ENCODE data around the gene SCIN. TPM values are rescaled to one million over a fixed set of nuclear protein-coding genes. Genes with fewer than 3 reads are reported as not detected.

SCIN gene
- total and polyA plus RNA-seq, 4 donors = 4.5 to 24.7 (median 11.4) TPM

DNA sequence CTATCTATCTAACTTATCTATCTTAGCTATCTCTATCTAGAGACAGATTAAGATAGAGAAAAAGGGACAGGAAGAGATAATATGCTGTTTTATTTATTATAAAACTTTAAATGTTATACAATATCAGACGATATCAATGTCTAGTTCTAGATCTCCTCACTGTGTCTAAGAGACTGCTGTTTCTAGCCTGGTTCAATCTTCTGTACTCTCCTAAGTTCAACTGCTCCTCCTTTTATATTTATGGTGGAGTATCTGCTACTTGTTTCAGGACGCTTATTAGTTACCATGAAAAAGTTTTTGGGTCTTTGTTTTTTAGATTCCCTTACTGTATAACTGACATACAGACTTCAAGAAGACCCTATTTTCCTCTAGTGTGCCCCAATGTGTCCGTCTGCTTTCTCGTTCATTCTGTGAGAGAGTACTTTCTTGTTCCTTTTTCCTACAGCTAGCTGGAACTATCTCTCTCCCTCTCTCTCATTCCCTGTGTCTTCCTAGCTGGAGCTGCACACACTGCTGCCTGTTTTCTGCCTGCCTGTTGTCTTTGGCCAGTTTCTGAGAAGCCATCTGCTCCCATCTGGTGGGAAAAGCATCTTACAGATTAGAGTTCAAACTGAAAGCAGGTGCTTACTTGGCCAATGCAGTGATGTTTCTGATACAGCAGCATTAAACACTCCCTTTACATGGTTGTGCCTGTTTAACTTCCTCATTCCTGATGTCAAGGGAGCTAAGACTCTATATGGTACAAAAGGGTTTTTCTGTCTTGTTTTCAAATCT, 67.5 kb downstream of the SCIN start:
- Histone ChIP-seq H3K9ac (ENCODE audit: insufficient read depth in 1 of 2, low read length in 2 of 2) (no peak overlapping the region), H3K27ac (ENCODE audit: low read depth in 1 of 2, low read length in 1 of 2) (peak overlapping the region in 1 of 2 donors; percentile 4), H3K36me3 (ENCODE audit: control insufficient read depth in 4 of 4, insufficient read depth in 4 of 4, low read length in 4 of 4) (no peaks in the 10 kb centered on the region), H3K4me1 (ENCODE audit: control insufficient read depth in 5 of 5, insufficient read depth in 5 of 5, low read length in 5 of 5) (peaks cover 0 to 3% (median 0%) of the 10 kb centered on the region in 5 donors), H3K4me3 (no peak overlapping the region), H3K27me3 (ENCODE audit: control insufficient read depth in 3 of 3, insufficient read depth in 3 of 3, low read length in 2 of 3) (no peaks in the 10 kb centered on the region), H3K9me3 (ENCODE audit: control insufficient read depth in 4 of 4, insufficient read depth in 3 of 4, low read length in 3 of 4) (no peaks in the 10 kb centered on the region)
- DNase-seq (no peak), ATAC-seq (ENCODE audit: insufficient read depth, low FRiP score) (no peak)
- no peak for TF ChIP-seq CTCF (IDR thresholded peaks at IDR 0.05; ENCODE audit: control extremely low read depth, extremely low read depth)
- 45 to 54% methylated on average over 4 of the region's 4 CpGs for WGBS, 2 donors

- 19 to 21% methylated on average over 6 of the region's 6 CpGs for WGBS, 2 donors
- no peak overlapping the region for H3K27ac ChIP-seq (ENCODE audit: low read depth in 1 of 2, low read length in 1 of 2)
- H3K9me3 ChIP-seq (ENCODE audit: control insufficient read depth in 4 of 4, insufficient read depth in 3 of 4, low read length in 3 of 4) = no peaks in the 10 kb centered on the region
- no peak overlapping the region for H3K4me3 ChIP-seq
- no peaks in the 10 kb centered on the region for H3K27me3 ChIP-seq (ENCODE audit: control insufficient read depth in 3 of 3, insufficient read depth in 3 of 3, low read length in 2 of 3)
- ATAC-seq (ENCODE audit: insufficient read depth, low FRiP score) (no peak), DNase-seq (peak in 2 of 3 donors; percentile 52 to 59)
- no peaks in the 10 kb centered on the region for H3K36me3 ChIP-seq (ENCODE audit: control insufficient read depth in 4 of 4, insufficient read depth in 4 of 4, low read length in 4 of 4)
- H3K9ac ChIP-seq (ENCODE audit: insufficient read depth in 1 of 2, low read length in 2 of 2) = no peak overlapping the region
- TF ChIP-seq CTCF (IDR thresholded peaks at IDR 0.05; ENCODE audit: control extremely low read depth, extremely low read depth) = peak; percentile 56
- peaks cover 0 to 3% (median 0%) of the 10 kb centered on the region in 5 donors for H3K4me1 ChIP-seq (ENCODE audit: control insufficient read depth in 5 of 5, insufficient read depth in 5 of 5, low read length in 5 of 5)
Observed at GRCh38 chr7:12638851-12639456, 68.4 kb downstream of the SCIN start.

DNA sequence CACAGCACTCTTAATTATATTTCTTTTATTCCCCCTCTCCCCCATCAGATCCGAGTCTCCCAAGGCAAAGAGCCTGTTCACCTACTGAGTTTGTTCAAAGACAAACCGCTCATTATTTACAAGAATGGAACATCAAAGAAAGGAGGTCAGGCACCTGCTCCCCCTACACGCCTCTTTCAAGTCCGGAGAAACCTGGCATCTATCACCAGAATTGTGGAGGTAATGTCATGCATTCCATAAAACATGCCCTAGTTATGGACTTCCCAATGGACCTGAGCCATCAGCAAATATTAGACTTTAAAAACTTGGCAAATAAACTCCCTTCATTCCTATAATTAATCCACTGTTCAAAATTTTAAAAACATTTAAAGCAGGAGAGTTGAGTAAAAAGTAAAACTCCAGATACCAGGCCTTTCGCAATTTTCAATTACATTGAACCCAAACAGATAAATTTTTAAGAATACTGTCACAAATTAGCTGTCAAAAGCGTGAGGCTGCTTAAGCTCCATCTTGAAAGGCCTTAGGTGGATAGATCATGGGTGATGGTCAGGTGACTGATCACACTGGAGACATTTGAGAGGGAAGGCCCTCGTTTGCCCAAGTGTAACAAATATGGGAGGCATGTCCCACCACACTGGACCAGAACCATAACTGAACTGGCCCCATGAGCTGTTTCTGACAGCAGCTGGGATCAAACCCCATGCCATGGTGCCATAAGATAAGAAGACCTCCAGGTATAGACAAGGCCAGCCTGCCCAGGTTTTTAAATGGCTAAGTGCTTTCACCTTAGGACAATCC, 70.0 kb downstream of the SCIN start:
- WGBS, 2 donors = 86 to 89% methylated on average over 7 of the region's 7 CpGs
- DNase-seq = no peak
- TF ChIP-seq CTCF (IDR thresholded peaks at IDR 0.05; ENCODE audit: control extremely low read depth, extremely low read depth) = no peak
- H3K4me3 ChIP-seq = no peak overlapping the region
- H3K9ac ChIP-seq (ENCODE audit: insufficient read depth in 1 of 2, low read length in 2 of 2) = no peak overlapping the region
- no peaks in the 10 kb centered on the region for H3K27me3 ChIP-seq (ENCODE audit: control insufficient read depth in 3 of 3, insufficient read depth in 3 of 3, low read length in 2 of 3)
- H3K4me1 ChIP-seq (ENCODE audit: control insufficient read depth in 5 of 5, insufficient read depth in 5 of 5, low read length in 5 of 5) = peaks cover 0 to 3% (median 0%) of the 10 kb centered on the region in 5 donors
- H3K27ac ChIP-seq (ENCODE audit: low read depth in 1 of 2, low read length in 1 of 2) = no peak overlapping the region
- H3K9me3 ChIP-seq (ENCODE audit: control insufficient read depth in 4 of 4, insufficient read depth in 3 of 4, low read length in 3 of 4) = no peaks in the 10 kb centered on the region
- H3K36me3 ChIP-seq (ENCODE audit: control insufficient read depth in 4 of 4, insufficient read depth in 4 of 4, low read length in 4 of 4) = no peaks in the 10 kb centered on the region
- no peak for ATAC-seq (ENCODE audit: insufficient read depth, low FRiP score)

All from lung (tissue), 12 donors.